ENCODE measurements around the gene PHF13.

GRCh38 chr1:6580593-6581409, 32.7 kb upstream of the PHF13 start:
- TF ChIP-seq RFX5 (IDR thresholded peaks at IDR 0.05; ENCODE audit: low read depth, low read length) (no peak), REST (IDR thresholded peaks at IDR 0.05; ENCODE audit: low read depth, low read length) (no peak; the same call in 1 of the 2 replicates), YY1 (IDR thresholded peaks at IDR 0.05; ENCODE audit: low read depth, low read length) (no peak), ATF3 (IDR thresholded peaks at IDR 0.05; ENCODE audit: borderline replicate concordance, extremely low read depth, low read depth, low read length) (no peak), SMAD5 (IDR thresholded peaks at IDR 0.05; ENCODE audit: low read depth) (no peak), CTCF (IDR thresholded peaks at IDR 0.05 in 2 of 3, conservative IDR thresholded peaks at IDR 0.05 in 1 of 3; ENCODE audit: control insufficient read depth in 2 of 3, extremely low read depth in 1 of 3, insufficient read depth in 1 of 3, low read depth in 3 of 3, low read length in 3 of 3) (peak in 2 of 3 experiments; percentile 3 to 8; a peak in 1 of 6 replicates), POLR2AphosphoS5 (IDR thresholded peaks at IDR 0.05; ENCODE audit: low read length) (no peak), TARDBP (IDR thresholded peaks at IDR 0.05; ENCODE audit: borderline replicate concordance) (no peak), TAF1 (IDR thresholded peaks at IDR 0.05; ENCODE audit: borderline replicate concordance, low read depth, low read length) (no peak), KDM1A (IDR thresholded peaks at IDR 0.05; ENCODE audit: borderline replicate concordance) (no peak), SP1 (IDR thresholded peaks at IDR 0.05; ENCODE audit: low read depth, low read length) (no peak), ZNF274 (IDR thresholded peaks at IDR 0.05; ENCODE audit: insufficient read depth, insufficient read length) (no peak)
